ENCODE results near the gene NPVF. TPM values are rescaled to one million over a fixed set of nuclear protein-coding genes. Genes with fewer than 3 reads are reported as not detected.

Gene NPVF
- total RNA-seq, 5 donors from 2014 or later (not counting 1 experiment from before 2014, with no cell fraction given), result not detected

- Mint-ChIP-seq H3K4me1 (peaks cover 0 to under 1% (median 0%) of the 10 kb centered on the region in 3 donors), H3K9me3 (no peaks in the 10 kb centered on the region), H3K4me3 (no peak overlapping the region), H3K27ac (no peak overlapping the region), H3K36me3 (no peaks in the 10 kb centered on the region), H3K27me3 (peaks cover 8 to 13% of the 10 kb centered on the region in 2 donors)
- DNase-seq, result no peak
- H3K9me3 ChIP-seq, result no peaks in the 10 kb centered on the region
- H3K4me1 ChIP-seq (ENCODE audit: control insufficient read depth in 1 of 2, extremely low read depth in 1 of 2, insufficient read depth in 2 of 2, low read length in 2 of 2), result no peaks in the 10 kb centered on the region
- peaks cover 0 to 15% of the 10 kb centered on the region in 2 experiments for H3K27me3 ChIP-seq (replicated peaks in 1 of 2; ENCODE audit: control insufficient read depth in 2 of 2, extremely low read depth in 1 of 2, insufficient read depth in 2 of 2, low read length in 1 of 2)
- H3K27ac ChIP-seq (ENCODE audit: low read length), result no peak overlapping the region
- WGBS (ENCODE audit: insufficient coverage), result 80% methylated on average over 6 of the region's 6 CpGs
- no peak overlapping the region for H3K4me3 ChIP-seq (ENCODE audit: control insufficient read depth in 1 of 2, extremely low read depth in 1 of 2, low read length in 1 of 2)
- CTCF ChIA-PET, result interaction anchor here in 1 of 2 donors (1.3 kb wide), 1 partner anchor 35 kb away, joined by 3 read pairs; no protein-coding TSS in a partner anchor
- H3K36me3 ChIP-seq (ENCODE audit: control insufficient read depth in 2 of 2, extremely low read depth in 1 of 2, insufficient read depth in 1 of 2, low read length in 1 of 2), result no peaks in the 10 kb centered on the region
- POLR2A ChIA-PET, result interaction anchor here in 1 of 2 donors (0.7 kb wide), 1 partner anchor 749 kb away, joined by 3 read pairs; no protein-coding TSS in a partner anchor
- no peak for ATAC-seq (replicated peaks in 1 of 4)
Measured at GRCh38 chr7:25186436-25186835, 41.9 kb downstream of the NPVF start.

DNA sequence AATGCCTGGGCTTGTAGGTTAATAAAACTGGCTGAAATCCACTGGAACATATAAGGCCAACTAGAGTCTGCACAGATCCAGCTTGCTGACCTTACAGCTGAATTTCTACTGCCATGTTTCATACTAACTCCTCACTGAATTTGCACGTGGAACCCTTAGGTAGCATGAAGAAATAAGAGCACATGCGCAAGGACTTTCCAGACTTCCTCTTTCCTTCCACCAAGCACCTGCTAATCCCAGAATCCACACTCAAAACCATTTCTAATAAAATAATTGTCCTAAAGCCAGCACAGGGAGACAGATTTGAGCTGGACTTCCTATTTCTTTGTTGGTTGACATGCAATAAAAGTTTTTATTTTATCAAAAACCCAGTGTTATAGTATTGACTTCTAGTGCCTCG is 46.8 kb downstream of the NPVF start:
- no peak for DNase-seq
- Mint-ChIP-seq H3K9me3 (no peaks in the 10 kb centered on the region), H3K36me3 (peaks cover 8% of the 10 kb centered on the region), H3K4me3 (peak overlapping the region in 2 of 3 donors; percentile 75 to 88), H3K27me3 (peaks cover 0 to 9% of the 10 kb centered on the region in 2 donors), H3K27ac (no peak overlapping the region), H3K4me1 (peaks cover 20 to 23% (median 21%) of the 10 kb centered on the region in 3 donors)
- Histone ChIP-seq H3K27ac (ENCODE audit: low read length) (no peak overlapping the region), H3K4me3 (ENCODE audit: control insufficient read depth in 1 of 2, extremely low read depth in 1 of 2, low read length in 1 of 2) (no peak overlapping the region), H3K9me3 (no peaks in the 10 kb centered on the region), H3K36me3 (ENCODE audit: control insufficient read depth in 2 of 2, extremely low read depth in 1 of 2, insufficient read depth in 1 of 2, low read length in 1 of 2) (no peaks in the 10 kb centered on the region), H3K4me1 (ENCODE audit: control insufficient read depth in 1 of 2, extremely low read depth in 1 of 2, insufficient read depth in 2 of 2, low read length in 2 of 2) (peaks cover 0 to 16% of the 10 kb centered on the region in 2 experiments), H3K27me3 (replicated peaks in 1 of 2; ENCODE audit: control insufficient read depth in 2 of 2, extremely low read depth in 1 of 2, insufficient read depth in 2 of 2, low read length in 1 of 2) (peaks cover 0 to 6% of the 10 kb centered on the region in 2 experiments)
- ChIA-PET CTCF (no interaction called here), POLR2A (no interaction called here)
- ATAC-seq (replicated peaks in 1 of 4), result no peak
- WGBS (ENCODE audit: insufficient coverage), result 56% methylated on average over 2 of the region's 3 CpGs

GRCh38 chr7:25180946-25181345 is 47.3 kb downstream of the NPVF start:
- peaks cover 8% of the 10 kb centered on the region for H3K36me3 Mint-ChIP-seq
- H3K9me3 ChIP-seq, result no peaks in the 10 kb centered on the region
- H3K27me3 Mint-ChIP-seq, result peaks cover 0 to 6% of the 10 kb centered on the region in 2 donors
- POLR2A ChIA-PET, result interaction anchor here in 1 of 2 donors (1.6 kb wide), 1 partner anchor 55 kb away, joined by 15 read pairs; the partner anchor contains the start of gene CYCS
- no peak for ATAC-seq (replicated peaks in 1 of 4)
- H3K4me1 ChIP-seq (ENCODE audit: control insufficient read depth in 1 of 2, extremely low read depth in 1 of 2, insufficient read depth in 2 of 2, low read length in 2 of 2), result peaks cover 0 to 16% of the 10 kb centered on the region in 2 experiments
- H3K36me3 ChIP-seq (ENCODE audit: control insufficient read depth in 2 of 2, extremely low read depth in 1 of 2, insufficient read depth in 1 of 2, low read length in 1 of 2), result no peaks in the 10 kb centered on the region
- no peak for DNase-seq
- WGBS (ENCODE audit: insufficient coverage), result no CpG with 5 or more reads among the region's 7 CpGs
- peak overlapping the region; percentile 75 to 88 (median 85) for H3K4me3 Mint-ChIP-seq
- peaks cover 0 to 5% of the 10 kb centered on the region in 2 experiments for H3K27me3 ChIP-seq (replicated peaks in 1 of 2; ENCODE audit: control insufficient read depth in 2 of 2, extremely low read depth in 1 of 2, insufficient read depth in 2 of 2, low read length in 1 of 2)
- peaks cover 20 to 23% (median 21%) of the 10 kb centered on the region in 3 donors for H3K4me1 Mint-ChIP-seq
- H3K27ac ChIP-seq (ENCODE audit: low read length), result peak overlapping the region; percentile 86
- H3K27ac Mint-ChIP-seq, result peak overlapping the region; percentile 88
- peak overlapping the region in 1 of 2 donors; percentile 77 for H3K4me3 ChIP-seq (ENCODE audit: control insufficient read depth in 1 of 2, extremely low read depth in 1 of 2, low read length in 1 of 2)
- H3K9me3 Mint-ChIP-seq, result no peaks in the 10 kb centered on the region
- CTCF ChIA-PET, result interaction anchor here (0.6 to 1.5 kb wide), 10 partner anchors 10 to 1786 kb away, joined by 3 to 14 read pairs (median 3); partner anchors contain the start of gene CYCS (in 1 of the 2)

- Mint-ChIP-seq H3K27ac (peak overlapping the region; percentile 88), H3K9me3 (no peaks in the 10 kb centered on the region), H3K4me1 (peaks cover 20 to 23% (median 21%) of the 10 kb centered on the region in 3 donors), H3K27me3 (peaks cover 0 to 5% of the 10 kb centered on the region in 2 donors), H3K4me3 (peak overlapping the region; percentile 75 to 88 (median 85)), H3K36me3 (peaks cover 12% of the 10 kb centered on the region)
- ChIA-PET CTCF (interaction anchor here (0.6 to 1.5 kb wide), 10 partner anchors 9 to 1786 kb away, joined by 3 to 14 read pairs (median 3); partner anchors contain the start of gene CYCS (in 1 of the 2)), POLR2A (interaction anchor here in 1 of 2 donors (1.6 kb wide), 1 partner anchor 55 kb away, joined by 15 read pairs; the partner anchor contains the start of gene CYCS)
- Histone ChIP-seq H3K27me3 (replicated peaks in 1 of 2; ENCODE audit: control insufficient read depth in 2 of 2, extremely low read depth in 1 of 2, insufficient read depth in 2 of 2, low read length in 1 of 2) (peaks cover 0 to 4% of the 10 kb centered on the region in 2 experiments), H3K4me1 (ENCODE audit: control insufficient read depth in 1 of 2, extremely low read depth in 1 of 2, insufficient read depth in 2 of 2, low read length in 2 of 2) (peaks cover 0 to 16% of the 10 kb centered on the region in 2 experiments), H3K36me3 (ENCODE audit: control insufficient read depth in 2 of 2, extremely low read depth in 1 of 2, insufficient read depth in 1 of 2, low read length in 1 of 2) (peaks cover 0 to 1% of the 10 kb centered on the region in 2 donors), H3K27ac (ENCODE audit: low read length) (peak overlapping the region; percentile 86), H3K9me3 (no peaks in the 10 kb centered on the region), H3K4me3 (ENCODE audit: control insufficient read depth in 1 of 2, extremely low read depth in 1 of 2, low read length in 1 of 2) (peak overlapping the region; percentile 57 to 77)
- ATAC-seq (replicated peaks in 1 of 4) (peak; percentile 36 to 59 (median 41)), DNase-seq (peak in 3 of 35 experiments; percentile 2 to 24 (median 3))
- WGBS (ENCODE audit: insufficient coverage), result 16% methylated on average over 5 of the region's 6 CpGs
Measured at GRCh38 chr7:25180592-25180923, 47.7 kb downstream of the NPVF start.

GRCh38 chr7:25179771-25180591 is 48.3 kb downstream of the NPVF start:
- Histone ChIP-seq H3K27me3 (replicated peaks in 1 of 2; ENCODE audit: control insufficient read depth in 2 of 2, extremely low read depth in 1 of 2, insufficient read depth in 2 of 2, low read length in 1 of 2) (peaks cover 0 to 4% of the 10 kb centered on the region in 2 experiments), H3K9me3 (no peaks in the 10 kb centered on the region), H3K4me3 (ENCODE audit: control insufficient read depth in 1 of 2, extremely low read depth in 1 of 2, low read length in 1 of 2) (peak overlapping the region; percentile 77 to 80), H3K36me3 (ENCODE audit: control insufficient read depth in 2 of 2, extremely low read depth in 1 of 2, insufficient read depth in 1 of 2, low read length in 1 of 2) (peaks cover 0 to 3% of the 10 kb centered on the region in 2 donors), H3K27ac (ENCODE audit: low read length) (peak overlapping the region; percentile 86), H3K4me1 (ENCODE audit: control insufficient read depth in 1 of 2, extremely low read depth in 1 of 2, insufficient read depth in 2 of 2, low read length in 2 of 2) (peaks cover 0 to 16% of the 10 kb centered on the region in 2 experiments)
- under 1% methylated on average over 61 of the region's 74 CpGs for WGBS (ENCODE audit: insufficient coverage)
- H3K4me1 Mint-ChIP-seq, result peaks cover 20 to 23% (median 21%) of the 10 kb centered on the region in 3 donors
- peak overlapping the region; percentile 88 to 93 for H3K27ac Mint-ChIP-seq
- peaks cover 0 to 2% of the 10 kb centered on the region in 2 donors for H3K27me3 Mint-ChIP-seq
- peak overlapping the region; percentile 75 to 88 (median 85) for H3K4me3 Mint-ChIP-seq
- ATAC-seq (replicated peaks in 1 of 4), result peak; percentile 92 to 98 (median 94)
- ChIA-PET POLR2A (interaction anchor here (0.6 to 1.6 kb wide), 2 partner anchors 54 to 57 kb away, joined by 3 to 15 read pairs; partner anchors contain the start of gene CYCS (in 1 of the 2)), CTCF (interaction anchor here (0.6 to 1.5 kb wide), 12 partner anchors 9 to 1787 kb away, joined by 3 to 14 read pairs (median 3); partner anchors contain the start of gene CYCS (in 1 of the 2))
- H3K9me3 Mint-ChIP-seq, result no peaks in the 10 kb centered on the region
- peak; percentile 79 to 97 (median 92) for DNase-seq
- H3K36me3 Mint-ChIP-seq, result peaks cover 14% of the 10 kb centered on the region

DNA sequence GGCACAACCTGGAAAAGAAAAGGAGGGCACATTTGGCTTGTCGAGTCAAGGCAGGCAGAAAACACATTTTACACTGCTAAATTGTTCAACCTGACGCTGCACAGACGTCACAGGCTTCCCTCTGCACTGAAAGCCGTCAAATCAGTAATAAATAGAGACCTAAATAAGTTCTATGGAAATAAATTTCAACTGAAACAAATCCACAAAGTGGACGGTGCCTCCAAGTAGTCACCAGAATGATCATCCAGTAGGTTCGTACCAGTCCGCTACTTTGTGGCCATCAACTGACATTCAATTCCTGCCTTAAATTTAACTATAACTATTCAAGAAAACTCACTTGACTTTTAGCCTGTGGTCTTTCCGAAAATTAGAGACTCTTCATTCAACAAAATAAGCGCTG is 49.0 kb downstream of the NPVF start:
- H3K4me1 Mint-ChIP-seq, result peaks cover 20 to 23% (median 21%) of the 10 kb centered on the region in 3 donors
- peak overlapping the region; percentile 75 to 81 for H3K27ac Mint-ChIP-seq
- ChIA-PET CTCF (interaction anchor here in 1 of 2 donors (0.6 to 1.5 kb wide), 4 partner anchors 54 to 1009 kb away, joined by 3 to 14 read pairs (median 4); partner anchors contain the start of gene CYCS), POLR2A (interaction anchor here (0.6 to 1.6 kb wide), 2 partner anchors 54 to 56 kb away, joined by 3 to 15 read pairs; partner anchors contain the start of gene CYCS (in 1 of the 2))
- H3K4me3 ChIP-seq (ENCODE audit: control insufficient read depth in 1 of 2, extremely low read depth in 1 of 2, low read length in 1 of 2), result peak overlapping the region; percentile 77 to 80
- no peaks in the 10 kb centered on the region for H3K27me3 ChIP-seq (replicated peaks in 1 of 2; ENCODE audit: control insufficient read depth in 2 of 2, extremely low read depth in 1 of 2, insufficient read depth in 2 of 2, low read length in 1 of 2)
- DNase-seq (no peak), ATAC-seq (replicated peaks in 1 of 4) (no peak)
- WGBS (ENCODE audit: insufficient coverage), result 83% methylated on average over 4 of the region's 9 CpGs
- no peaks in the 10 kb centered on the region for H3K9me3 Mint-ChIP-seq
- peaks cover 0 to 16% of the 10 kb centered on the region in 2 experiments for H3K4me1 ChIP-seq (ENCODE audit: control insufficient read depth in 1 of 2, extremely low read depth in 1 of 2, insufficient read depth in 2 of 2, low read length in 2 of 2)
- peak overlapping the region; percentile 75 to 88 (median 79) for H3K4me3 Mint-ChIP-seq
- no peak overlapping the region for H3K27ac ChIP-seq (ENCODE audit: low read length)
- no peaks in the 10 kb centered on the region for H3K27me3 Mint-ChIP-seq
- H3K36me3 Mint-ChIP-seq, result peaks cover 14% of the 10 kb centered on the region
- peaks cover 0 to 3% of the 10 kb centered on the region in 2 donors for H3K36me3 ChIP-seq (ENCODE audit: control insufficient read depth in 2 of 2, extremely low read depth in 1 of 2, insufficient read depth in 1 of 2, low read length in 1 of 2)
- H3K9me3 ChIP-seq, result no peaks in the 10 kb centered on the region

Data from T-cell (primary cell).